Neural cell (in vitro differentiated cells): ENCODE data around the gene SMCO1.

Experiments
- EP300 ChIP-seq: fragments of 450-650 bp; conservative IDR thresholded peaks from 2 replicates; pipeline ENCODE4 v1.6.1; 2014; ENCODE audit warnings: antibody characterized with exemption, mild to moderate bottlenecking, moderate library complexity; ENCODE audit not compliant: poor library complexity, severe bottlenecking
- EZH2 ChIP-seq: fragments of 200-600, 300-800 bp; shearing (Covaris generic), sonication (generic); IDR thresholded peaks from 2 replicates; pipeline ENCODE4 v1.6.1; 2014; ENCODE audit warnings: antibody characterized with exemption, low read length, borderline replicate concordance, mild to moderate bottlenecking; ENCODE audit not compliant: insufficient read depth, poor library complexity, severe bottlenecking
- MXI1 ChIP-seq: fragments of 450-650 bp; conservative IDR thresholded peaks from 2 replicates; pipeline ENCODE4 v1.6.1; 2014; ENCODE audit warnings: antibody characterized with exemption, mild to moderate bottlenecking; ENCODE audit not compliant: poor library complexity, severe bottlenecking
- POLR2AphosphoS5 ChIP-seq: IDR thresholded peaks from 2 replicates; pipeline ENCODE4 v1.6.1; 2012
- RAD21 ChIP-seq: fragments of 450-650 bp; conservative IDR thresholded peaks from 2 replicates; pipeline ENCODE4 v1.6.1; 2014; ENCODE audit warnings: antibody characterized with exemption, mild to moderate bottlenecking, moderate library complexity
- TAF1 ChIP-seq: IDR thresholded peaks from 2 replicates; pipeline ENCODE4 v1.6.1; 2012; ENCODE audit warnings: low read depth
- TF ChIP-seq, protein P1 (sequence below): fragments of 450-650 bp; IDR thresholded peaks from 2 replicates; pipeline ENCODE4 v1.5.1; 2014; ENCODE audit warnings: antibody characterized with exemption, mild to moderate bottlenecking, moderate library complexity; ENCODE audit not compliant: poor library complexity, severe bottlenecking
- TF ChIP-seq, protein P2 (sequence below): IDR thresholded peaks from 2 replicates; pipeline ENCODE4 v1.6.1; 2012; ENCODE audit warnings: borderline replicate concordance

DNA sequence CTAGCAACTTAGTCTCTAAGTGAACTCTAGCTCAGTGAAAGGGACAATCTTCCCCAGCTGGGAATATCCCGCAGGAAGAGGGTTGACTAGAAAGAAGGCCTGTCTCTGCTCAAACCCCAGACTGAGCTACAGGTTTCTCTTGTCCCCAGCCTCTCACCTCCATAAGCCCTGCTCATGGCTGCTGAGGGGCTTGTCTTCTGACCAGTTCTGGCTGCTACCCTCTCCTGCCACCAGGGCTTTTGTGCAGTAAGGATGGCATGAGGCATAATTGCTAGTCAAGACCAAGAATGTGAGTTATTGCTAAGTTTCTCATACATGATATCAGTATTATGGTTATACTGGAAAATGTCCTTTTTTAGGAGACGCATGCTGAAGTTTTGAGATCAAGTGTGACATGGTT is 31.9 kb upstream of the SMCO1 start:
- TF ChIP-seq, protein P1, sequence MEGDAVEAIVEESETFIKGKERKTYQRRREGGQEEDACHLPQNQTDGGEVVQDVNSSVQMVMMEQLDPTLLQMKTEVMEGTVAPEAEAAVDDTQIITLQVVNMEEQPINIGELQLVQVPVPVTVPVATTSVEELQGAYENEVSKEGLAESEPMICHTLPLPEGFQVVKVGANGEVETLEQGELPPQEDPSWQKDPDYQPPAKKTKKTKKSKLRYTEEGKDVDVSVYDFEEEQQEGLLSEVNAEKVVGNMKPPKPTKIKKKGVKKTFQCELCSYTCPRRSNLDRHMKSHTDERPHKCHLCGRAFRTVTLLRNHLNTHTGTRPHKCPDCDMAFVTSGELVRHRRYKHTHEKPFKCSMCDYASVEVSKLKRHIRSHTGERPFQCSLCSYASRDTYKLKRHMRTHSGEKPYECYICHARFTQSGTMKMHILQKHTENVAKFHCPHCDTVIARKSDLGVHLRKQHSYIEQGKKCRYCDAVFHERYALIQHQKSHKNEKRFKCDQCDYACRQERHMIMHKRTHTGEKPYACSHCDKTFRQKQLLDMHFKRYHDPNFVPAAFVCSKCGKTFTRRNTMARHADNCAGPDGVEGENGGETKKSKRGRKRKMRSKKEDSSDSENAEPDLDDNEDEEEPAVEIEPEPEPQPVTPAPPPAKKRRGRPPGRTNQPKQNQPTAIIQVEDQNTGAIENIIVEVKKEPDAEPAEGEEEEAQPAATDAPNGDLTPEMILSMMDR = no peak
- TF ChIP-seq EZH2 (no peak), RAD21 (no peak), MXI1 (no peak), TAF1 (no peak), EP300 (no peak), POLR2AphosphoS5 (no peak)
- TF ChIP-seq, protein P2, sequence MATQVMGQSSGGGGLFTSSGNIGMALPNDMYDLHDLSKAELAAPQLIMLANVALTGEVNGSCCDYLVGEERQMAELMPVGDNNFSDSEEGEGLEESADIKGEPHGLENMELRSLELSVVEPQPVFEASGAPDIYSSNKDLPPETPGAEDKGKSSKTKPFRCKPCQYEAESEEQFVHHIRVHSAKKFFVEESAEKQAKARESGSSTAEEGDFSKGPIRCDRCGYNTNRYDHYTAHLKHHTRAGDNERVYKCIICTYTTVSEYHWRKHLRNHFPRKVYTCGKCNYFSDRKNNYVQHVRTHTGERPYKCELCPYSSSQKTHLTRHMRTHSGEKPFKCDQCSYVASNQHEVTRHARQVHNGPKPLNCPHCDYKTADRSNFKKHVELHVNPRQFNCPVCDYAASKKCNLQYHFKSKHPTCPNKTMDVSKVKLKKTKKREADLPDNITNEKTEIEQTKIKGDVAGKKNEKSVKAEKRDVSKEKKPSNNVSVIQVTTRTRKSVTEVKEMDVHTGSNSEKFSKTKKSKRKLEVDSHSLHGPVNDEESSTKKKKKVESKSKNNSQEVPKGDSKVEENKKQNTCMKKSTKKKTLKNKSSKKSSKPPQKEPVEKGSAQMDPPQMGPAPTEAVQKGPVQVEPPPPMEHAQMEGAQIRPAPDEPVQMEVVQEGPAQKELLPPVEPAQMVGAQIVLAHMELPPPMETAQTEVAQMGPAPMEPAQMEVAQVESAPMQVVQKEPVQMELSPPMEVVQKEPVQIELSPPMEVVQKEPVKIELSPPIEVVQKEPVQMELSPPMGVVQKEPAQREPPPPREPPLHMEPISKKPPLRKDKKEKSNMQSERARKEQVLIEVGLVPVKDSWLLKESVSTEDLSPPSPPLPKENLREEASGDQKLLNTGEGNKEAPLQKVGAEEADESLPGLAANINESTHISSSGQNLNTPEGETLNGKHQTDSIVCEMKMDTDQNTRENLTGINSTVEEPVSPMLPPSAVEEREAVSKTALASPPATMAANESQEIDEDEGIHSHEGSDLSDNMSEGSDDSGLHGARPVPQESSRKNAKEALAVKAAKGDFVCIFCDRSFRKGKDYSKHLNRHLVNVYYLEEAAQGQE = no peak
